Measurements from ENCODE around the gene KEL.

The KEL gene

DNA sequence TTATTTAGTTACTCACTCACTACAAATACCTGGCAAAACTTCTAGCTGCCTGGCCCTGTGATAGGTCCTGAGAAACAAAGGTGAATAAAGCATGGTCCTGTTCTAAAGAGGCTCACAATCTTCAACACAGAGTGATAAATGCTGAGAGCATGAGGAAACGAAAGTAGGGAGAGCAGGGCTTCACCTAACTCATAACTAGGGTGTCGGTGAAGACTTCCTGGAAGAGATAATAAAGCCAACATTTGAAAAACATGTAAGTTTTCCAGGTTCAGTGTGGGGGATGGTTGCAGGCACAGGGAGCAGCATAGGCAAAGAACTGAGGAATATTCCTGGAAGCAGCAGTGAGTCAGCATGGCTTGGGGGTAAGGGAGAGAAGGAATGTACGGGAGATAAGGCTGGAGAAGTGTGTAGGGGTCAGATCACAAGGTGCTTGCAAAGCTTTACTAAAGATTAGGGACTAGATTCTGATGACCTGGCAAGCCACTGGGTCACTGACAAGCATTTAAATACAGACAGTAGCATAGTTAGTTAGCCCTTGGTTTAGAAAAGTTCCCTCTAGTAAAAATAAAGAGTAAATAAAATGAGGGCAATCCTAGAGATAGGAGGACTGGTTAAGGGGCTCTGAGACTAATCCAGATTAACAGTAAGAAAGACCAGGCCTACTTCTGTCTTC lies 5.1 kb downstream of the KEL start:
- no peak overlapping the region for H3K4me3 ChIP-seq (ENCODE audit: low read length)
- no peak overlapping the region for H3K27ac ChIP-seq (ENCODE audit: low read depth, low read length)
- H3K36me3 ChIP-seq (ENCODE audit: control insufficient read depth, insufficient read depth, low read length): no peaks in the 10 kb centered on the region
- H3K9ac ChIP-seq (ENCODE audit: low read length): no peak overlapping the region
- H3K4me1 ChIP-seq (ENCODE audit: control insufficient read depth, insufficient read depth, low read length): no peaks in the 10 kb centered on the region
- H3K27me3 ChIP-seq (ENCODE audit: control insufficient read depth, insufficient read depth, low read length): no peaks in the 10 kb centered on the region

DNA sequence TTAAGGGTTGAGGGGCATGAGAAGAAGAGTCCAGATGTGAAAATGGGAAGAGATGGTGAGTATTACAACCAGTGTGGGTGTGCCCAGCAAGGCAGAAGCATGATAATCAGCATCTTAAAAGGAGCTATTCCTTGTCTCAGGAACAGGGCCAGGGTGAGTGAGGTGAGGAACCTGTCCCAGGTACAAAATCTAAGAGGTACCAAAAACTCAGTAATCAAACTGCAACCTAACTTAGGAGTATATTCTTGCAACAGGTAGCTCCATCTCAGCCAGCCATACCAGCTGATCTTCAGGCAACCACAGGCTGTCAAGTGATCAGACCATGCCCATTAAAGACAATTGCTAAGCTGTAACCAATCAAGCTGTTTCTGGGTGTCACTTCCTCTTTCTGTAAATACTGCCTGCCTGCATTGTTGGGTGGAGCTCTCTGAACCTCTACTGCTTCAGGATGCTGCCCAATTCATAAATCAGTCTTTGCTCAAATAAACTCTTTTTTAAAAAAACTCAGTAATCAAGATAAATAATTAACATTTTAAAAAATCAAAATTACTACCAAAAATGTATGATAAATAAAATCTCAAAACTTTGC lies 7.4 kb downstream of the KEL start:
- Histone ChIP-seq H3K9ac (ENCODE audit: low read length) (no peak overlapping the region), H3K4me3 (ENCODE audit: low read length) (no peak overlapping the region), H3K36me3 (ENCODE audit: control insufficient read depth, insufficient read depth, low read length) (no peaks in the 10 kb centered on the region), H3K27ac (ENCODE audit: low read depth, low read length) (no peak overlapping the region), H3K27me3 (ENCODE audit: control insufficient read depth, insufficient read depth, low read length) (no peaks in the 10 kb centered on the region), H3K4me1 (ENCODE audit: control insufficient read depth, insufficient read depth, low read length) (no peaks in the 10 kb centered on the region)

DNA sequence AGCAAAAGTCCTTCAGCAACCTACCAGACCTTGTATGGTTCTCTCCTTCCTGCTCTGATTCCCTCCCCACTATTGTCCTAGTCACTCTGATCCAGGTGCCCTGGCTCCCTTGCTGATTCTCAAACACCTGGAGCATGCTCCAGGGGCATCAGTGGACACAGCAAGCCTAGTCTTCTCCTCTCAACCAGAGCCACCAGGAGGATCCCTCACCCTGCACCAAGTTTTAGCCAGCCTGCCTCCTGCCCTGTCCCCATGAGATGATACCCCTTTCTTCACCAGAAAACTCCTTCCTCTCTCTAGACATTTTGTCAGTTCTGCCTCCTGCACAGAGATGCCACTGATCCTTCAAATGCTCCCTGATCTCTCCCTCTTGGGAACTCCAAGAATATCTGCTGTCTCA lies 11.9 kb downstream of the KEL start:
- no peaks in the 10 kb centered on the region for H3K4me1 ChIP-seq (ENCODE audit: control insufficient read depth, insufficient read depth, low read length)
- H3K4me3 ChIP-seq (ENCODE audit: low read length): no peak overlapping the region
- H3K27ac ChIP-seq (ENCODE audit: low read depth, low read length): no peak overlapping the region
- H3K9ac ChIP-seq (ENCODE audit: low read length): no peak overlapping the region
- no peaks in the 10 kb centered on the region for H3K27me3 ChIP-seq (ENCODE audit: control insufficient read depth, insufficient read depth, low read length)
- no peaks in the 10 kb centered on the region for H3K36me3 ChIP-seq (ENCODE audit: control insufficient read depth, insufficient read depth, low read length)

DNA sequence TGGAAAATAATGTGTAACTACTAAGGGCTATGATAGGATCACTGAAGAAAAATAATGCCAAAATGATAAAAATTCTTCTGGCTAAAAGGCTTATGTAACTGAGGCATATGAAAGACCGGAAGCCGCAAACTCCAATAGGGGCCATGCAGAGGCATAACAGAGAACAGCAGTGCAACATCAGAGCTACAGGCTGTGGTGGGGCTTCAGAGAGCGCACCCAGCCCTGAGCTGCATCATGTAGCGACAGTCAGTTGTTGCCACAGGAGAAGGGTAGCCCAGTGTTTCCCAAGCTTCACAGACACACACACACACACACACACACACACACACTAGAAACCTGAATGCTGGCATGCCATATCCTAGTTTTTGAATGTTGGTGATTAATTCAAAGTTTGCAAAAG lies 13.6 kb downstream of the KEL start:
- no peaks in the 10 kb centered on the region for H3K4me1 ChIP-seq (ENCODE audit: control insufficient read depth, insufficient read depth, low read length)
- H3K36me3 ChIP-seq (ENCODE audit: control insufficient read depth, insufficient read depth, low read length): no peaks in the 10 kb centered on the region
- H3K9ac ChIP-seq (ENCODE audit: low read length): no peak overlapping the region
- no peak overlapping the region for H3K27ac ChIP-seq (ENCODE audit: low read depth, low read length)
- H3K27me3 ChIP-seq (ENCODE audit: control insufficient read depth, insufficient read depth, low read length): no peaks in the 10 kb centered on the region
- no peak overlapping the region for H3K4me3 ChIP-seq (ENCODE audit: low read length)

DNA sequence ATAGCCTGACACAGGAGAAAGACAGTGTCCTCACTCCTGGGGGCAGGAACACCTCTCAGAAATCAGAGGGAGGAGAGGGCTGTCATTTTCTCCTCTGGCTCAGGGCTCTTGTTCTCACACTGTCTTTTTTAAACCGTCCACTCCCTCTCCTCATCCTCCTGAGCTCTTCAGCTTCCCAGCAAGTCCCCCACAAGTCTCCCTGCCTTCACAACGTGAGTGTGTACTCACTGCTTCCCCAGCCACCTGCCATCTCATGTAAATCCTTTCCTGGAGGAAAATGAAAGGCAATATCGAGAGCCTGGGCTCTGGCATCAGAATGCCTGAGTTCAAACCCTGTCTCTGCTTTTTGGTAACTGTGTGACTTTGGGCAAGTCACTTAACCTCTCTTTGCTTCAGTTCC lies 17.2 kb downstream of the KEL start:
- H3K27ac ChIP-seq (ENCODE audit: low read depth, low read length): no peak overlapping the region

DNA sequence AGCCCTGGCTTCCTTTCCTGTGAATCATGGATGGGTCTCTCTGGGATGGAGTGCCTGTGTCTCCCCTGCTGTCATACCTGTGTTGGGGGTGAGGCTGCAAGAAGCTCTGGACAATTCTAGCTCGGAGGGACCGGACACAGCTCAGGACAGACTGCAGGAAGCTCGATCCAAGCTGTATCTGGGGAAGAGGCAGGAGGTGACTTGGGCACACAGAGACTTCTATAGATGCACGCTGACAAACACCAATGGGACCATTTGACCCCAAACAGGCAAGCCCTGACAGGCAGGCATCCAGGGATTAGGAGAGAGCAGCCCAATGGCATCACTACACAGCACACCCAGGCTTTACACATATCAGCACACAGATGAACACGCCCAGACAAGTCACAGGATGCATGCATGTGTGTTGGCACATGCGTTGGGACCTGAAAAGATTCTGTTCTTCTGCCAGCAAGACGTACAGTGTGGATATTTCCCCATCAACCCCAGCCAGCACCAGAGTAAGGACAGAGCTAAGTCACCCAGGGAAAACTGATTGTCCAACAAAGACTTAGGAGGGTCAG lies 18.4 kb downstream of the KEL start:
- no peak overlapping the region for H3K27ac ChIP-seq (ENCODE audit: low read depth, low read length)
- H3K4me3 ChIP-seq (ENCODE audit: low read length): no peak overlapping the region
- no peaks in the 10 kb centered on the region for H3K36me3 ChIP-seq (ENCODE audit: control insufficient read depth, insufficient read depth, low read length)
- no peaks in the 10 kb centered on the region for H3K27me3 ChIP-seq (ENCODE audit: control insufficient read depth, insufficient read depth, low read length)
- no peaks in the 10 kb centered on the region for H3K4me1 ChIP-seq (ENCODE audit: control insufficient read depth, insufficient read depth, low read length)
- H3K9ac ChIP-seq (ENCODE audit: low read length): no peak overlapping the region

More for the DNA sequence above, 17.2 kb downstream of the KEL start:
- Histone ChIP-seq H3K4me1 (ENCODE audit: control insufficient read depth, insufficient read depth, low read length) (no peaks in the 10 kb centered on the region), H3K9ac (ENCODE audit: low read length) (no peak overlapping the region), H3K4me3 (ENCODE audit: low read length) (no peak overlapping the region), H3K27me3 (ENCODE audit: control insufficient read depth, insufficient read depth, low read length) (no peaks in the 10 kb centered on the region), H3K36me3 (ENCODE audit: control insufficient read depth, insufficient read depth, low read length) (no peaks in the 10 kb centered on the region)

DNA sequence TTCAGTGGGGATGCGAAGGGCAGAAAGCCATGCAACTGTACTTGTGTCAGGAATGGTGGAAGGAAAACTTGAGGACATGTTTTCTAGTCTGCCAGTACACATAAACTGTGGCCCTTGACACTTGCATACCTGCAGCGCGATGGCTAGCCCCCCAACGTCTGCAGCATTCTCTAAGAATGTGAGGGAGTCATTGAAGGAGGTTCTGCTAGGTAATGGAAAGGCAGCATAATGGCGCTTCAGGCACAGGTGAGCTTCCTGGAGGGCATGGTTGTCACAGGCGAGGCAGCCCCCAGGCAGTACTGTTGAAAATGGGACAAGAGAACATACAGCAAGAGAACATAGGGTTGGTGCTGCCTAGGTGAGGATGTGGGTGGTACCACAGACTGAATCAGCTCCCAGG lies 19.4 kb downstream of the KEL start:
- H3K4me1 ChIP-seq (ENCODE audit: control insufficient read depth, insufficient read depth, low read length): no peaks in the 10 kb centered on the region
- no peaks in the 10 kb centered on the region for H3K27me3 ChIP-seq (ENCODE audit: control insufficient read depth, insufficient read depth, low read length)
- no peak overlapping the region for H3K27ac ChIP-seq (ENCODE audit: low read depth, low read length)
- H3K36me3 ChIP-seq (ENCODE audit: control insufficient read depth, insufficient read depth, low read length): no peaks in the 10 kb centered on the region
- H3K4me3 ChIP-seq (ENCODE audit: low read length): no peak overlapping the region
- H3K9ac ChIP-seq (ENCODE audit: low read length): no peak overlapping the region

DNA sequence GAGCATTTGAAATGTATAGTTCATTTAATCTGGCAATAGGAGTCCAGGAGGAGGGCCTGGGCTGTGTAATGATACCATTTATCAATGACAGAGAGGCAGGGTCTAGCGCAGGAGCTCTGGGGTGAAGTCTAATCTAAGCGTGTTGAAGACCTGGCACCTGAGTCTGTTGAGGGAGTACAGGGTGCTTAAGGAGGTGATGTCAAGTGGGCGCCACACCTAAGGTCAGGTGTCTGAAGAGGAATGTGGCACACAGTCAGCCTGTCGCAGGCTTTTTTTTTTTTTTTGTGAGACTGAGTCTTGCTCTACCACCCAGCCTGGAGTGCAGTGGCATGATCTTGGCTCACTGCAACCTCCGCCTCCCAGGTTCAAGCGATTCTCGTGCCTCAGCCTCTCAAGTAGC lies 20.6 kb downstream of the KEL start:
- Histone ChIP-seq H3K36me3 (ENCODE audit: control insufficient read depth, insufficient read depth, low read length) (no peaks in the 10 kb centered on the region), H3K27ac (ENCODE audit: low read depth, low read length) (no peak overlapping the region), H3K27me3 (ENCODE audit: control insufficient read depth, insufficient read depth, low read length) (no peaks in the 10 kb centered on the region), H3K9ac (ENCODE audit: low read length) (no peak overlapping the region), H3K4me1 (ENCODE audit: control insufficient read depth, insufficient read depth, low read length) (no peaks in the 10 kb centered on the region), H3K4me3 (ENCODE audit: low read length) (no peak overlapping the region)

DNA sequence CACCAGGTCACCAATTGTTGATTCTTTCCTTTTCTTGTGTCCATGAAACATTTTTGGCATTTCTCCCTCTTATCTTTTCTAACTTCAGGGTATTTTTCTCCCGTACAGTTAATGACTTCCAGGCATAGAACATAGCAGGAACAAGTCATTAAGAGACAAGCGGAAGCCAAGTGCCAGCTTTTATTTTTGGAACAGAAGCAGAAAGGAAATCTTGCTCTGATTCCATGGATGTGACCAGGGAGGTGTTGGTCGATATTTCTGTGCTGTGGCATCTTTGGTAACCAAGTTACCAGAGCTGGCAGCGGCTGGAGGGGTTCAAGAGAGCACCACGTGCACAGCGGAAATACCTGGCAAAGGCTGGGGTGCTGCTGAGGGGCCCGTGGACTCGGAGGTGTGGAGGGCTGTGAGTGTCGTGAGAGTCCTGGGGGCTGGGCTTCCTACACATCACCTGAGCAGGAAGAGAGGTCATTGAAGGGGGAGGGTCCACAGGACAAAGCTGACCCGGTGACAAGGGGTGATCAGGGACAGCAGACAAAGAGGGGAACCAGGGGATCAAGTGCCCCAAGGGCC lies 21.1 kb downstream of the KEL start:
- Histone ChIP-seq H3K27ac (ENCODE audit: low read depth, low read length) (no peak overlapping the region), H3K27me3 (ENCODE audit: control insufficient read depth, insufficient read depth, low read length) (no peaks in the 10 kb centered on the region)

DNA sequence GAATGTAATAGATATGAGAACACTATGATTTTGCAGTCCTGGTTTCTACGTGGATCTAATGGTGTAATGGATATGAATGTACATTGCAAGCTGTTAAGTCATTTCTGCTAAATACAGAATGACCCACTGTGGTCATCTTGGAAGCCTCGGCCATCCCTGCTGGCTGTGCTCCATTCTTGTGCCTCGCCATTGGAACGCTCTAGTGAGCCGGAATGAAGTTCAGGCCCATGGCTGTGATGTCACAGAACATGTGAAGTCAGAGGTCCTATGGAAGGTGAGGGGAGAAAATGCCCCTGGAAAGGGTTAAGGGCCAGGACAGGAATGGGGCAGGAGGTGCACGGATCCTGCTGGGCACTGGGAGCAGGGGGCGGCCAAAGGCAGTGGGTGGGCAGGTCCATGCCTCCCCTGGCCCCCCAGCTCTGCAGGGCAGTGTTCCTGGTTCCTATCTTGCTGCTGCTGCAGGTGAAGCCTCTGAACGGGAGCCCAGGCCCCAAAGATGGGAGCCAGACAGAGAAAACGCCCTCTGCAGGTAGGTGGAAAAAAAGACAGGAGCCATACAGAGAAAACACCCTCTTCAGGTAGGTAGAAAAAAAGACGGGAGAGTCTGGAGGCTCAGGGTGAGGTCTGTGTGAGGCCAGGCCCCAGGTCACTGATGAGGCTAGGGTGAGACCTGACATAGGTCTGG lies 22.8 kb downstream of the KEL start, which contains the start of gene LLCFC1:
LLCFC1 (plus strand) TSS at position 259 of the 685 bp plus-strand sequence; CDS start at position 397, 138 bp downstream.
- Histone ChIP-seq H3K9ac (ENCODE audit: low read length) (no peak within 1 kb of the TSS), H3K27ac (ENCODE audit: low read depth, low read length) (no peak within 1 kb of the TSS), H3K27me3 (ENCODE audit: control insufficient read depth, insufficient read depth, low read length) (no peaks in the 10 kb centered on the region), H3K4me3 (ENCODE audit: low read length) (no peak within 1 kb of the TSS), H3K4me1 (ENCODE audit: control insufficient read depth, insufficient read depth, low read length) (no peaks in the 10 kb centered on the region), H3K36me3 (ENCODE audit: control insufficient read depth, insufficient read depth, low read length) (no peaks in the 10 kb centered on the region)

More for the DNA sequence above, 21.1 kb downstream of the KEL start:
- Histone ChIP-seq H3K4me1 (ENCODE audit: control insufficient read depth, insufficient read depth, low read length) (no peaks in the 10 kb centered on the region), H3K4me3 (ENCODE audit: low read length) (no peak overlapping the region), H3K9ac (ENCODE audit: low read length) (no peak overlapping the region), H3K36me3 (ENCODE audit: control insufficient read depth, insufficient read depth, low read length) (no peaks in the 10 kb centered on the region)

DNA sequence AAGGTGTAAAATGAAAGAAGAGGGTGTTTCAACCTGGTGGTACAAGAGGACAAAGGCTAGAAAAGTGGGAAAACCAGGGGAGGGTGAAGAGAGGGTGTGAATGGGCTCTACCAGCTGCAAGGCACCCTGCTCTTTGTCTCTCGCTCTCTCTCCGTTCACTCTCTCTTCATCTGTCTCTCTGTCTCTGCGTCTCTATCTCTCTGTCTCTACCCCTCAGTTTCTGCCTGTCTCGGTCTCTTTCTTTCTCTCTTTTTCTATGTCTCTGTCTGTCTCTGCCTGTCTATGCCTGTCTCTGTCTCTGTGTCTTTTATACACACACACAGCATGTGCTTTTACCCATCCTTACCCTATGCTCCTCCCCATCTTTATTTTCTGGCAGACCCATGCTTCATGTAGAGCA lies 23.6 kb downstream of the KEL start:
- no peaks in the 10 kb centered on the region for H3K36me3 ChIP-seq (ENCODE audit: control insufficient read depth, insufficient read depth, low read length)
- H3K27me3 ChIP-seq (ENCODE audit: control insufficient read depth, insufficient read depth, low read length): no peaks in the 10 kb centered on the region
- H3K4me1 ChIP-seq (ENCODE audit: control insufficient read depth, insufficient read depth, low read length): no peaks in the 10 kb centered on the region
- no peak overlapping the region for H3K27ac ChIP-seq (ENCODE audit: low read depth, low read length)
- H3K4me3 ChIP-seq (ENCODE audit: low read length): no peak overlapping the region
- no peak overlapping the region for H3K9ac ChIP-seq (ENCODE audit: low read length)

DNA sequence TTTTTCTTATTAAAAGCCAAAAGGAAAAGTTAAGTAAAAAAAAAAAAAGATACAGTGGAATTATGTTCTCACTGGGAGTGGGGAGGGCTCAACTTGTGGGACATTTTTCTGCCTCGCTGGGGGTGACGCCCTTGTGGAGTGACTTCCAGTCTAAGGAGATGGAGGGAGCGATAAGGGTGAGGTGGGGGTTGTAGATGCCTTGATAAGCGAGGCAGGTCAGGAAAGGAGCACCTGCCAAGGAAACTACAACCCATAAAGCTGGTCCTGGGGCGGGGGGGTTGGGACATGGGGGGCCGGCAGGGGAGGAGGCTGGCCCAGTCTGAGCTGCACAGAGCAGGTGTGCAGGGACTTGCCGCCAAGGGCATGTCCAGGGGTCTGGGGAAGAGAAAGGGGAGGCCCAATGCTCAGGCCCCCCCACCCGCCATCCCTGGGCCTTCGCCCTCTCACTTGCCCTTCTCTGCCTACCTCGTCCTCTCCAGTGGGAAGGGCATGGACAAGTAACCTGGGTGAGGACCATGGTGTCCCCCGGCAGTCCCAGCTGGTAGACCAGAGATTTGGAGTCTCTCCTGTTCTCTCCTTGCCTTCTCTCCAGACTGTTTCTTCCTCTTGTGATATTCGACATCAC lies 26.1 kb downstream of the KEL start:
- H3K4me3 ChIP-seq (ENCODE audit: low read length): no peak overlapping the region
- H3K9ac ChIP-seq (ENCODE audit: low read length): no peak overlapping the region
- H3K36me3 ChIP-seq (ENCODE audit: control insufficient read depth, insufficient read depth, low read length): no peaks in the 10 kb centered on the region
- no peaks in the 10 kb centered on the region for H3K27me3 ChIP-seq (ENCODE audit: control insufficient read depth, insufficient read depth, low read length)
- no peaks in the 10 kb centered on the region for H3K4me1 ChIP-seq (ENCODE audit: control insufficient read depth, insufficient read depth, low read length)
- no peak overlapping the region for H3K27ac ChIP-seq (ENCODE audit: low read depth, low read length)
